GM12878 (cell line): ENCODE data around the gene TMEM132C. TPM values are rescaled to one million over a fixed set of nuclear protein-coding genes. Genes with fewer than 3 reads are reported as not detected.

Source experiments
- ATAC-seq: fragments of 200-7000 bp; cut with Tn5 transposase; 3 replicates; pipeline ENCODE4 v1.9.1; 2020; ENCODE audit warnings: mild to moderate bottlenecking, moderate library complexity
- BruUV-seq: library from RNA; stranded (reverse); fragments of 400-500 nt; replicated peaks from 2 replicates; lab custom pipeline; 2021; lab: Mats Ljungman, UMichigan
- CTCF ChIA-PET: fragments of 300-600 bp; sonication (Branson Sonifier 250); formaldehyde crosslinking; extraction: SDS; loops from one replicate; lab custom pipeline; 2021; ENCODE audit warnings: inconsistent platforms; lab: Yijun Ruan, JAX
- POLR2A ChIA-PET: fragments of 350-600 bp; formaldehyde crosslinking; extraction: SDS; loops from one replicate; lab custom pipeline; 2021; ENCODE audit warnings: inconsistent platforms; lab: Charles Lee
- RAD21 ChIA-PET: fragments of 300-600 bp; sonication (Branson Sonifier 250); formaldehyde crosslinking; loops from one replicate; lab custom pipeline; 2023; ENCODE audit warnings: antibody characterized with exemption; ENCODE audit not compliant: unreplicated experiment; lab: Charles Lee
- SMC1A ChIA-PET: fragments of 300-600 bp; sonication (Branson Sonifier 250); formaldehyde crosslinking; loops from one replicate; lab custom pipeline; 2023; ENCODE audit not compliant: unreplicated experiment, uncharacterized antibody; lab: Charles Lee
- DNase-seq: peaks from one replicate; pipeline ENCODE4 v3.0.0-alpha.2; 2011; ENCODE audit warnings: low read depth, low spot score
- FAIRE-seq: peaks from 3 replicates; lab custom pipeline; 2011; peaks lifted over from hg19 to GRCh38; lab: Jason Lieb, UNC
- H2AFZ ChIP-seq: 2 replicates; pipeline ENCODE4 v1.6.0; 2011; ENCODE audit warnings: low read depth, low read length, control low read depth; ENCODE audit not compliant: control insufficient read depth
- H3K27ac ChIP-seq: 2 replicates; pipeline ENCODE4 v1.5.1; 2011; ENCODE audit warnings: control low read depth; ENCODE audit not compliant: control insufficient read depth, insufficient read depth
- H3K27me3 ChIP-seq, 2 experiments: replicated peaks in 1 of 2; 2 replicates each; pipeline versions ENCODE4 v1.6.0 to v1.6.1; 2011; ENCODE audit warnings: low read length in 1 of 2; ENCODE audit not compliant: control insufficient read depth in 2 of 2, insufficient read depth in 2 of 2
- H3K36me3 ChIP-seq, 2 experiments: 2 replicates each; pipeline ENCODE4 v1.5.1; 2011; ENCODE audit warnings: low read length in 1 of 2; ENCODE audit not compliant: control insufficient read depth in 2 of 2, insufficient read depth in 2 of 2
- H3K4me1 ChIP-seq: 2 replicates; pipeline ENCODE4 v1.6.1; 2011; ENCODE audit warnings: mild to moderate bottlenecking, low read length, moderate library complexity, mixed read lengths; ENCODE audit not compliant: control insufficient read depth, insufficient read depth
- H3K4me2 ChIP-seq: 2 replicates; pipeline ENCODE4 v1.6.0; 2011; ENCODE audit warnings: control low read depth; ENCODE audit not compliant: control insufficient read depth, insufficient read depth
- H3K4me3 ChIP-seq: fragments of 200-600 bp; sonication (generic); 2 replicates; pipeline ENCODE4 v1.5.1; 2016
- H3K79me2 ChIP-seq: 2 replicates; pipeline ENCODE4 v1.6.0; 2011; ENCODE audit warnings: low read length; ENCODE audit not compliant: control insufficient read depth, insufficient read depth
- H3K9ac ChIP-seq: 2 replicates; pipeline ENCODE4 v1.8.0; 2011; ENCODE audit warnings: low read length, control low read depth, mixed read lengths; ENCODE audit not compliant: control insufficient read depth, insufficient read depth
- H3K9me3 ChIP-seq: replicated peaks from 3 replicates; pipeline ENCODE4 v1.5.1; 2011; ENCODE audit warnings: mild to moderate bottlenecking, low read length; ENCODE audit not compliant: control insufficient read depth, insufficient read depth
- H4K20me1 ChIP-seq: 2 replicates; pipeline ENCODE4 v1.6.0; 2011; ENCODE audit not compliant: control insufficient read depth, insufficient read depth
- ATF7 ChIP-seq: fragments of 450-650 bp; IDR thresholded peaks from 2 replicates; pipeline ENCODE4 v1.6.1; 2016; ENCODE audit warnings: low read depth, mild to moderate bottlenecking
- BACH1 ChIP-seq: fragments of 450-650 bp; IDR thresholded peaks from 2 replicates; pipeline ENCODE4 v1.6.1; 2017; ENCODE audit warnings: mild to moderate bottlenecking, borderline replicate concordance
- CREM ChIP-seq: IDR thresholded peaks from 2 replicates; pipeline ENCODE4 v1.6.1; 2014; ENCODE audit warnings: antibody characterized with exemption, low read depth
- EED ChIP-seq: sonication (generic); IDR thresholded peaks from 2 replicates; pipeline ENCODE4 v1.6.1; 2016; ENCODE audit warnings: antibody characterized with exemption, low read depth
- EGR1 ChIP-seq, 2 experiments: IDR thresholded peaks; 1 replicate in 1 of 2; 2 replicates in 1 of 2; pipeline ENCODE4 v1.6.1; 2011 to 2012; ENCODE audit warnings: low read depth in 2 of 2, low read length in 2 of 2, borderline replicate concordance in 1 of 2, mild to moderate bottlenecking in 1 of 2, moderate library complexity in 1 of 2
- GABPA ChIP-seq: IDR thresholded peaks from 2 replicates; pipeline ENCODE4 v1.6.1; 2014; ENCODE audit warnings: antibody characterized with exemption, low read depth, mild to moderate bottlenecking, inconsistent platforms
- IKZF1 ChIP-seq: fragments of 450-650 bp; conservative IDR thresholded peaks from 2 replicates; pipeline ENCODE4 v1.6.1; 2017; ENCODE audit warnings: antibody characterized with exemption, mild to moderate bottlenecking
- KDM1A ChIP-seq: fragments of 200-600 bp; sonication (generic); IDR thresholded peaks from 2 replicates; pipeline ENCODE4 v1.6.1; 2016; ENCODE audit warnings: borderline replicate concordance
- KLF5 ChIP-seq: fragments of 450-650 bp; IDR thresholded peaks from 2 replicates; pipeline ENCODE4 v1.6.1; 2014; ENCODE audit warnings: mild to moderate bottlenecking; ENCODE audit not compliant: partially characterized antibody
- MEF2B ChIP-seq: fragments of 450-650 bp; IDR thresholded peaks from 2 replicates; pipeline ENCODE4 v1.6.1; 2018; ENCODE audit warnings: mild to moderate bottlenecking, moderate library complexity; ENCODE audit not compliant: partially characterized antibody, poor library complexity, severe bottlenecking
- PAX5 ChIP-seq: IDR thresholded peaks from 2 replicates; pipeline ENCODE4 v1.6.1; 2011; ENCODE audit warnings: low read depth, low read length, borderline replicate concordance
- POLR2A ChIP-seq: IDR thresholded peaks from 2 replicates; pipeline ENCODE4 v1.6.1; 2011; ENCODE audit warnings: low read depth, mild to moderate bottlenecking, low read length
- SIX5 ChIP-seq: IDR thresholded peaks from 2 replicates; pipeline ENCODE4 v1.6.1; 2011; ENCODE audit warnings: mild to moderate bottlenecking, low read depth, low read length, moderate library complexity; ENCODE audit not compliant: severe bottlenecking
- STAT3 ChIP-seq: IDR thresholded peaks from 2 replicates; pipeline ENCODE4 v1.6.1; 2011; ENCODE audit warnings: low read depth, low read length, improper control_type of control experiment
- TAF1 ChIP-seq: IDR thresholded peaks from 2 replicates; pipeline ENCODE4 v1.6.1; 2011; ENCODE audit warnings: mild to moderate bottlenecking, low read depth, low read length, borderline replicate concordance
- WGBS: methylation state at CpG from one replicate; pipeline ENCODE4 v1.1.6; 2016; ENCODE audit warnings: low lambda C conversion rate; ENCODE audit not compliant: insufficient replicate concordance, insufficient coverage; ENCODE audit errors: missing lambda C conversion rate; 5-methylcytosine and 5-hydroxymethylcytosine counted together
- in situ Hi-C: fragments of 300-500 bp; cut with MboI; formaldehyde crosslinking; loops from 9 replicates; pipeline ENCODE4 v1.14.3; 2018; ENCODE audit warnings: mixed read lengths
- intact Hi-C: fragments of 100-400 bp; cut with micrococcal nuclease; formaldehyde crosslinking; loops from one replicate; pipeline ENCODE4 v1.14.2; 2022; ENCODE audit not compliant: unreplicated experiment
- polyA plus RNA-seq, 11 experiments: library from polyadenylated mRNA; depleted of rRNA in 4 of 11; unstranded in 6 of 11; stranded (reverse) in 5 of 11; fragments of >200 nt; fragmentation: Nextera tagmentation in 4 of 11; fragmentation: Illumina TruSeq in 1 of 11; extraction: Ambion mirVana in 4 of 11; extraction: Trizol in 1 of 11; gene quantifications; 1 replicate in 1 of 11; 2 replicates in 10 of 11; pipeline versions ENCODE4 v1.2.1 to v1.2.3, GENCODE V29; 2011 to 2016; ENCODE audit warnings: inconsistent platforms in 2 of 11, missing spikeins in 2 of 11, low read depth in 1 of 11
- total RNA-seq, 4 experiments: library from RNA; depleted of rRNA in 3 of 4; stranded (reverse); fragments of >200 nt in 3 of 4; fragmentation: Illumina TruSeq in 1 of 4; extraction: Trizol in 1 of 4; gene quantifications; 2 replicates each; pipeline versions ENCODE4 v1.2.1 to v1.2.3, GENCODE V29; 2013 to 2021
- TF ChIP-seq, protein P1 (sequence below), 3 experiments: IDR thresholded peaks in 2 of 3; conservative IDR thresholded peaks in 1 of 3; 2 replicates each; pipeline ENCODE4 v1.5.1; 2011; ENCODE audit warnings: low read depth in 3 of 3, low read length in 3 of 3, mild to moderate bottlenecking in 3 of 3, control low read depth in 2 of 3, moderate library complexity in 2 of 3, inconsistent platforms in 1 of 3, mixed read lengths in 1 of 3; ENCODE audit not compliant: control insufficient read depth in 2 of 3, insufficient read depth in 1 of 3; ENCODE audit errors: extremely low read depth in 1 of 3

Gene TMEM132C
- total and polyA plus RNA-seq, 10 of the 15 experiments (the other 5 are each of a cell fraction or from before 2014, with no cell fraction given) = not detected

DNA sequence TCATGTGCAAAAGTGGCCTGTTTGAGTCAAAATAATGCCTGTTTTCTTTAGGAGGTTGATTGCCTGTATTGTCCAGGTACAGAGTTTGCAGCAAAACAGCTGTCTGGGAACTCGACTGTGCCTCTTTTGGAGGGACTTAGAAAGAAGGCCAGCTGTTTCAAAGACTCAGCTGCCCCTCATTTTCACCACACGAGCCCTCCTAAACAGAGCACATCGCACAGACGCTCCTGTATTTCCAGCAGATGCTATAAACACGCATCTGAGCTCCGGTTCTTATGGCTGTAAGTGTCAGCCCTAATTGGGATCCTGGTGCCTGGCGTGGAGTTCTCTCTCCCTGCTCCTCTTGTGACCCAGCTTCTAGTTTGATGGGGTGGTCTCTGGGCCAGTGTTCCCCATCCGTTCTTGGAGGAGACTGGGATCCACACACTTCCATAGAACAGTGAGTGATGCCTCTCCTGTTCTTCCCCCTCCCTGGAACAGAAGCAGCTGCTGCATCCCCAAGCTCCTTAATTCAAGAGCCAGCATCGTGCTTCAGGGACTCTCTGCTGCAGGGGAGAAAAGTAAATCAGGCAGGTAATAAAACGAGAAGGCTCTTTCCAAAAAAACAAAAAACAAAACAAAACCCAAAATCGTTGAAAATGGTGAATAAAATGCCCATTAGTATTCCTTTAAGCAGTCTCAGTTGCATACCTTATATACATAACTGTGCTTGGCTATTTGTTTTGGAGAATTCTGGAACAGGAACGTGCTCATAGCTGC is 287.8 kb downstream of the TMEM132C start:
- no peaks in the 10 kb centered on the region for H3K4me1 ChIP-seq
- SMC1A ChIA-PET = no interaction called here
- H3K4me3 ChIP-seq = no peak overlapping the region
- TF ChIP-seq STAT3 = no peak
- TF ChIP-seq POLR2A = no peak
- no peak for TF ChIP-seq SIX5
- TF ChIP-seq BACH1 = no peak
- TF ChIP-seq CREM = no peak
- TF ChIP-seq, protein P1, sequence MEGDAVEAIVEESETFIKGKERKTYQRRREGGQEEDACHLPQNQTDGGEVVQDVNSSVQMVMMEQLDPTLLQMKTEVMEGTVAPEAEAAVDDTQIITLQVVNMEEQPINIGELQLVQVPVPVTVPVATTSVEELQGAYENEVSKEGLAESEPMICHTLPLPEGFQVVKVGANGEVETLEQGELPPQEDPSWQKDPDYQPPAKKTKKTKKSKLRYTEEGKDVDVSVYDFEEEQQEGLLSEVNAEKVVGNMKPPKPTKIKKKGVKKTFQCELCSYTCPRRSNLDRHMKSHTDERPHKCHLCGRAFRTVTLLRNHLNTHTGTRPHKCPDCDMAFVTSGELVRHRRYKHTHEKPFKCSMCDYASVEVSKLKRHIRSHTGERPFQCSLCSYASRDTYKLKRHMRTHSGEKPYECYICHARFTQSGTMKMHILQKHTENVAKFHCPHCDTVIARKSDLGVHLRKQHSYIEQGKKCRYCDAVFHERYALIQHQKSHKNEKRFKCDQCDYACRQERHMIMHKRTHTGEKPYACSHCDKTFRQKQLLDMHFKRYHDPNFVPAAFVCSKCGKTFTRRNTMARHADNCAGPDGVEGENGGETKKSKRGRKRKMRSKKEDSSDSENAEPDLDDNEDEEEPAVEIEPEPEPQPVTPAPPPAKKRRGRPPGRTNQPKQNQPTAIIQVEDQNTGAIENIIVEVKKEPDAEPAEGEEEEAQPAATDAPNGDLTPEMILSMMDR (IDR thresholded peaks at IDR 0.05 in 2 of 3, conservative IDR thresholded peaks at IDR 0.05 in 1 of 3; ENCODE audit: control insufficient read depth in 2 of 3, extremely low read depth in 1 of 3, insufficient read depth in 1 of 3, low read depth in 3 of 3, low read length in 3 of 3) = no peak
- no peak for TF ChIP-seq TAF1
- TF ChIP-seq GABPA = no peak
- TF ChIP-seq ATF7 = no peak
- no peak for TF ChIP-seq EGR1 (IDR thresholded peaks at IDR 0.05; ENCODE audit: borderline replicate concordance in 1 of 2, low read depth in 2 of 2, low read length in 2 of 2)
- TF ChIP-seq PAX5 = no peak
- TF ChIP-seq KLF5 = no peak
- TF ChIP-seq EED = no peak
- no peak for TF ChIP-seq IKZF1
- no peak for TF ChIP-seq KDM1A
- no peak for TF ChIP-seq MEF2B
- H3K27me3 ChIP-seq = no peaks in the 10 kb centered on the region; a peak in 1 of 4 replicates
- FAIRE-seq (no peak), DNase-seq (no peak), ATAC-seq (no peak)
- no peak overlapping the region for H3K27ac ChIP-seq
- no peak overlapping the region for H3K9ac ChIP-seq
- POLR2A ChIA-PET = no interaction called here
- CTCF ChIA-PET = no interaction called here
- H3K4me2 ChIP-seq = no peak overlapping the region
- intact Hi-C loops (no loop called here), in situ Hi-C loops (no loop called here)
- BruUV-seq = no TSS peak
- no peak overlapping the region for H2AFZ ChIP-seq
- no peaks in the 10 kb centered on the region for H4K20me1 ChIP-seq
- WGBS = 17% methylated on average over 12 of the region's 12 CpGs
- H3K79me2 ChIP-seq = no peaks in the 10 kb centered on the region
- RAD21 ChIA-PET = no interaction called here
- H3K36me3 ChIP-seq = no peaks in the 10 kb centered on the region
- H3K9me3 ChIP-seq = no peaks in the 10 kb centered on the region; the same call in 2 of the 3 replicates
